GM18511 (cell line): ENCODE data around the gene TOP2B.

Experiments
- ATAC-seq: cut with Tn5 transposase; IDR thresholded peaks from one replicate; pipeline ENCODE4 v1.9.1; 2021; ENCODE audit warnings: mild to moderate bottlenecking, moderate library complexity; ENCODE audit not compliant: unreplicated experiment

TOP2B gene

GRCh38 chr3:25678581-25678980 lies 13.9 kb upstream of the TOP2B start:
- no peak for ATAC-seq

DNA sequence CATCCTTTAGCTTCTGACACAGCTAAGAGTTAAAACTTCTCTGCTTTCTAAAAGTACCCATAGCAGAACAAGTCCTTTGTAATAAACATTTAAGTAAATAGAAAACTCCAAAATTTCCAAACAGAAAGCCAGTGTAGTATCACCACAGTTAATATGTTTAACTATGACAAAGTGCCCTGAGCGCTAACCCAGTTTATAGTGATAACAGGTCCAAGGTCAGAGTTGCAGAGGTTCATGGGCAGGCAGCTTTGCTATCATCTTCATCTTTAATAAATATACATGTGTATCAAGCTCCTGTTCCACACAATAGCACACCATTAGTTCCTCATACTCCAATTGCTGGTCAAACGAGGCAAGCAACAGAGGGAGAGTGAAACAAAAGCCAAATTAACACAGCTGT lies 12.4 kb upstream of the TOP2B start:
- no peak for ATAC-seq

DNA sequence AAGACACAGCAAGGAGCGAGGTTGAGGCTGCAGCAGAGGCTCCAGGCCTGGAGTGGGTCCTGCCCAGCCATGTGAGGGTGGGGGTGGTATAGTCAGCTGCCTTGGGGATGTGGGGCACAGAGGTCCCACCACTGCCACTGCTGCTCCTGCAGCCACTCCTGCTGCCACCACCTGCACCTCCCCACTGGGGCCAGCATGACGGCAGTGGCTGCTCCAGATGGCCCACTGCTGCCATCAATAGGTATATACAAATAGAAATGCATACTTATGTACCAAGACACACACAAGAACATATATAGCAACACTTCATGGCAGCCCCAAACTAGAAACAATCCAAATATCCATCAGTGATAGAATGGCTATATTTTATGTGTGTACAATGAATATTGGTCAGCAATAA lies 10.0 kb upstream of the TOP2B start:
- ATAC-seq, result no peak

- ATAC-seq, result no peak
Measured at GRCh38 chr3:25673738-25674298, 9.1 kb upstream of the TOP2B start.

- ATAC-seq, result peak; percentile 33
Measured at GRCh38 chr3:25665315-25666280, 891 bp upstream of the TOP2B start.

DNA sequence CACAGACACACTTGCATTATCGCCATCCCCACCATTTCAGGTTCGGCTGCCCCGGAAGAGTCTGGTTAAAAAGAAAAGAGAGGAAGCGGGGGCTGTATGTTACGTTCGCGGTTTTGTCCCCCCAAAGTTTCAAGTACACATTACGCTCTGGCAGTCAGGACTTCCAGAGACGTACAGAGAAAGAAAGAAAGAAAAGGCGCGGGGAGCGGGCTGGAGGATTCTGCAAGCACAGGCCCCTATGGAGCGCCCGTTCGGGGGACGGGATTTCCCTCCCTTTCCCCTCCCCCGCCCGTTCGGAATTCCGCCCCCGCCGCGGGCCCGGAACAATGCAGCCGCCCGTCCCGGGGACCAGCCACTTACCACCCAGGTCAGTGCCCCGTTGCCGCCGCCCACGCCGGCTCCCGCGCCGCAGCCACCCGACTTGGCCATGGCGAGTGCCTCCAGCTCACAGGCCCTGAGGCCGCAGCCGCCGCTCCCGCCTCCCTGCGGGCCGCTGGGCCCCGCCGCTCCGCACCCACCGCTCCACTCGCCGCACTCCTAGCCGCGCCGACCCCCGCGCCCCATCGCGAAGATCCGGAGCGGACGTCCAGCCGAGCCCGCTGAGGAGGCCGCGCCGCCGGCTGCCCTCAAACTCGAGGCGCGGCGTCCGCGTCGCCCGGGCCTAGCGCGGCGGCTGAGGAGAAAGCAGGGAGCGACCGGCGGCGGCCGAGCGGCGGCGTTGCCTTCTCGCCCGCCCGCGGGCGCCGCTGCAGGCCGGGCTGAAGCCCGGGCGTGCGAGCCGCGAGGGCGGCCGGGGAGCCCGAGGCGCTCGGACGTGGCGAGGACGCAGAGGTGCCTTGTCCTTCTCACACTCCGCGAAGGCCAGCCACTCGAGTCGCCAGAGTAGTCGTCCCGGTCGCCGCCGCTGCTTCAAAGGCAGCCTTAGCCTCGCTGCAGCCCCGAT lies 567 bp downstream of the TOP2B start:
- peak; percentile 40 for ATAC-seq

GRCh38 chr3:25663347-25663868 lies 1.3 kb downstream of the TOP2B start:
- ATAC-seq, result peak; percentile 21

DNA sequence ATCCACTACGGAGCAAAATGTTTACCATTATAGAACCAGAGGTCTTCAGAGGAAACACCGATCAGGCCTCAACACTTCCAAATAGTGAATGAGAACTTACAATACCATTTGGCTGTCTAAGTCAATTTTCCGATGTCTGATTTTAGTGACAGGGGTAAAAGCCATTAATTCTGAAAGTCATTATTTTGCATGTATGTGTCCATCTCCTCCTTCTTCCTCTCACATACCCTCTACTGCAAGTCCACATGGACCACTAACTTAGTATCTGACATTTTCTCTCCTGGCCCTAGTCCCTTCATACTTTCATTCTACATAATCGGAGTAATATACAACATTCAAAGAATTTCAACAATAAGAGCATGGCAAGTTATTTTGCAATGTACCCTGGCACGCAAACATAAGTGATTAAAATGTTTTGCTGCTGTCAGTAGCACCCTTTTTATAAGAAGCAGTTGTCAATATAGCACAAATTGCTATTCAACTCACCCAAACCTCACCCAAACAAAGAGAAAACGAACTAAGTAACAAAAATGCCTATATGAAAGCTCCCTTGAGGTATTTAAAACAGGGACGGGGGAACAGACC lies 1.9 kb downstream of the TOP2B start:
- ATAC-seq, result no peak

DNA sequence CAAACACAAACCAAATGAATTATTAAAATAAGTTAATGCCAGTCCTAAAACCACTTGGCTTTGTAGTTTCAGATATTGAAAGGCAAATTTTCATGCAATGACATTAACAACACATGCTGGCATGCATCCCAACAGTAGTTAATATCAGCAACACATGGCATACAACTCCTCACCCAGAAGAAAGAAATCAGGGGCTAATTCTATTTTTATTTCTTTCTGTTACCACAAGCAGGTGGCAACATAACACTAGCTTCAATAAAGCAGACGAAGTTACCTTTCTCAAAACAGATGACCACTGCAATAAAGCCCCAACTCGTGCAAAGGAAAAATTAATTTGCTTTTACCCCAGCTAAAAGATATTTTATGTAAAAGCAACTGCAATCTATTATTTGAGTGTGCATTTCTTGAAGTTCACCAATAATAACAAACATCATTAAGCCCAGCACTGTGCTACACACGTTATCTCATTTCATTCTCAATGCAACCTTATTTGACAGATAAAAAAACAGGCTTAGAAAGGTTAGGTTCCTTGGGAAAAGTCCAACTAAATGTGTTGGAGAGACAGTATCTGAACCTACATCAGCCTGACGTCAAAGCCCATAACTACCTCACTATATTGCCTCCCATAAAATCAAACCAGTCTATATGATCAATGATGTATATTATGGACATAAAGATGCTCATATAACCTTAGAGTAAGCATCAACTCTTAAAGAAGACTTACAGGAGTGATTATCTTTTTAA lies 2.8 kb downstream of the TOP2B start:
- no peak for ATAC-seq

- ATAC-seq, result no peak
Measured at GRCh38 chr3:25658836-25659235, 5.9 kb downstream of the TOP2B start.

DNA sequence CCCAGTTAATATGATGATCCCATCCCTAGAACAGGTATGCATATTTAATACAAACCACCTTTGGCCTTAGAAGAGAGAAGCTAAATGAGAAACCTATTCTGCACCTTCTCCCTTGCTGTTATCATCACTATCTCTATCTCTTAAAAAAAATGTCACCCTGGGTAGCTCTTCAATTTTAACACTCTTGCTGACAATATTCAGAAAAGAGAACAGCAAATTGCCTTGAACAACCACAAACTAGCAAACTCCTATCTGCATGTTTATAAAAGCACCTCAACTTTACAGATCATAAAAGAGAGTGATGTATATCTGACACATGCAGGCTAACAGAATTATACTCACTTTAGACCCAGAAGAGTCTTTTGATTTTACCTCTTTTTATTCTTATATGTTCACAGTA lies 7.4 kb downstream of the TOP2B start:
- ATAC-seq, result no peak

GRCh38 chr3:25655659-25656058 lies 9.0 kb downstream of the TOP2B start:
- no peak for ATAC-seq

GRCh38 chr3:25654576-25654975 lies 10.1 kb downstream of the TOP2B start:
- no peak for ATAC-seq

DNA sequence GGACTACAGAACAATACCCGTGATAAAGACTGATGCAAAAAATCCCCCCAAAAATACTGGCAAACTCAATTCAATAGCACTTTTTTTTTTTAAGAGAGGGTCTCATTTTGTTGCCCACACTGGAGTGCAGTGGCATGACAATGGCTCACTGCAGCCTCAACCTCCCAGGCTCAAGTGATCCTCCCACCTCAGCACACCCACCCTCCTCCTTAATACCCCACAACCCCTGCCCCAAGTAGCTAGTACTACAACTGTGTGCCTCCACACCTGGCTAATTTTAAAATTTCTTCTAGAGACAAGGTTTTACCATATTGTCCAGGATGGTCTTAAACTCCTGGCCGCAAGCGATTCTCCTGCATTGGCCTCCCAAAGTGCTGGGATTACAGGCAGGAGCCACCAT lies 11.4 kb downstream of the TOP2B start:
- no peak for ATAC-seq

GRCh38 chr3:25652921-25653320 lies 11.8 kb downstream of the TOP2B start:
- ATAC-seq, result no peak

- no peak for ATAC-seq
Measured at GRCh38 chr3:25648925-25649830, 15.5 kb downstream of the TOP2B start.

GRCh38 chr3:25648107-25648535 lies 16.6 kb downstream of the TOP2B start:
- peak; percentile 96 for ATAC-seq

- ATAC-seq, result no peak
Measured at GRCh38 chr3:25635038-25635437, 29.7 kb downstream of the TOP2B start.

DNA sequence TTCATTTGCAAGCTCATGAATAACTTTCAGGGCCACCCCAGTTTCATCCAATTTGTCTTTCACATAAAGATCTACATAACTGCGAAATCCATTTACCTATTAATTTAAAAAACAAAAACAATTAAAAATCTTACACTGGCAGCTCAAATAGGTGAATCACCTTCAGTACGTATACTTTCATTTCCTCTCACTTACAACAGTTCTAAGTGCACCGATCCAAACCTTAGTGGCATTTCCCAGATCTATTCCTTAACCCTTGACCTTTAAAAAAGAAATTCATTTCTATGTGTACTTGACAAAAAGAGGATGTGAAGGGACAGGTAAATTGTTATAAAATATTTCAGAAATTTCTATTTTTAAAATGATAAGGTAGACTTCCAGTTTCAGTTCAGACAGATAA lies 30.8 kb downstream of the TOP2B start:
- ATAC-seq, result no peak
